Colonic mucosa (tissue), 4 donors: ENCODE measurements around the gene CRYGB. TPM values are rescaled to one million over a fixed set of nuclear protein-coding genes. Genes with fewer than 3 reads are reported as not detected.

Experiments used
- DNase-seq: peaks from one replicate; pipeline ENCODE4 v3.0.0-alpha.2; 2020
- H3K27ac ChIP-seq: fragments of 200-600 bp; one replicate; pipeline ENCODE4 v1.8.0; 2021
- H3K27me3 ChIP-seq: fragments of 200-600 bp; one replicate; pipeline ENCODE4 v1.8.0; 2021
- H3K36me3 ChIP-seq: fragments of 200-600 bp; one replicate; pipeline ENCODE4 v1.8.0; 2021
- H3K4me1 ChIP-seq: fragments of 200-600 bp; one replicate; pipeline ENCODE4 v1.8.0; 2021; ENCODE audit warnings: mild to moderate bottlenecking
- H3K4me3 ChIP-seq: fragments of 200-600 bp; one replicate; pipeline ENCODE4 v1.8.0; 2021
- H3K9ac ChIP-seq, 2 donors: one replicate each; pipeline ENCODE4 v1.7.0; 2013; ENCODE audit warnings: control low read depth in 2 of 2, low read depth in 2 of 2, low read length in 2 of 2
- H3K9me3 ChIP-seq: fragments of 200-600 bp; one replicate; pipeline ENCODE4 v1.8.0; 2021
- CTCF ChIP-seq: fragments of 200-600 bp; IDR thresholded peaks from one replicate; pipeline ENCODE4 v1.8.0; 2022; ENCODE audit warnings: antibody characterized with exemption, mild to moderate bottlenecking
- intact Hi-C: fragments of 100-400 bp; cut with DNase I; formaldehyde crosslinking; loops from one replicate; pipeline ENCODE4 v1.14.1; 2022
- total RNA-seq, 2 donors: library from RNA; stranded (reverse); fragmentation: NEBNext Ultra II Directional in 1 of 2; extraction: Animal tissue kit (Norgen Biotek cat#: 25700) in 1 of 2; gene quantifications; one replicate each; pipeline ENCODE4 v1.2.1, GENCODE V29; 2021
- donor health status: healthy.
- donor health status: DM: no; HTN: no; CAD: no.
- donor health status: DM: no; HTN: no; CAD: no.

Gene CRYGB
- not detected for total RNA-seq

GRCh38 chr2:208146006-208146405, at the start of gene CRYGB:
Gene CRYGB, minus strand, starts transcription at chr2:208146158. Its CDS starts 38 bp downstream, at chr2:208146120.
- no peaks in the 10 kb centered on the region for H3K36me3 ChIP-seq
- H3K9ac ChIP-seq = no peak within 1 kb of the TSS
- no peak for DNase-seq
- no peaks in the 10 kb centered on the region for H3K9me3 ChIP-seq
- H3K27me3 ChIP-seq = no peaks in the 10 kb centered on the region
- H3K4me1 ChIP-seq = no peaks in the 10 kb centered on the region
- H3K27ac ChIP-seq = no peak within 1 kb of the TSS
- no peak for TF ChIP-seq CTCF
- no peak within 1 kb of the TSS for H3K4me3 ChIP-seq
- intact Hi-C loops = no loop called here

GRCh38 chr2:208195531-208195930, 49.6 kb upstream of the CRYGB start:
- TF ChIP-seq CTCF = no peak
- DNase-seq = no peak
- Histone ChIP-seq H3K27ac (no peak overlapping the region), H3K9ac (no peak overlapping the region), H3K9me3 (no peaks in the 10 kb centered on the region), H3K27me3 (no peaks in the 10 kb centered on the region), H3K4me3 (no peak overlapping the region), H3K4me1 (no peaks in the 10 kb centered on the region), H3K36me3 (no peaks in the 10 kb centered on the region)
- intact Hi-C loops = no loop called here

GRCh38 chr2:208192611-208193236, 46.8 kb upstream of the CRYGB start:
- no peak for TF ChIP-seq CTCF
- no peak overlapping the region for H3K27ac ChIP-seq
- H3K9ac ChIP-seq = no peak overlapping the region
- no peaks in the 10 kb centered on the region for H3K27me3 ChIP-seq
- intact Hi-C loops = no loop called here
- no peak for DNase-seq
- H3K4me1 ChIP-seq = no peaks in the 10 kb centered on the region
- H3K9me3 ChIP-seq = no peaks in the 10 kb centered on the region
- H3K36me3 ChIP-seq = no peaks in the 10 kb centered on the region
- no peak overlapping the region for H3K4me3 ChIP-seq

GRCh38 chr2:208189810-208190503, 44.0 kb upstream of the CRYGB start, which contains the start of gene C2orf80:
Gene C2orf80, minus strand, starts transcription at chr2:208190030. Its CDS starts 3,044 bp downstream, at chr2:208186986.
- H3K27ac ChIP-seq = no peak within 1 kb of the TSS
- H3K4me3 ChIP-seq = no peak within 1 kb of the TSS
- intact Hi-C loops = no loop called here
- TF ChIP-seq CTCF = no peak
- no peaks in the 10 kb centered on the region for H3K9me3 ChIP-seq
- no peaks in the 10 kb centered on the region for H3K4me1 ChIP-seq
- H3K27me3 ChIP-seq = no peaks in the 10 kb centered on the region
- no peaks in the 10 kb centered on the region for H3K36me3 ChIP-seq
- no peak for DNase-seq
- no peak within 1 kb of the TSS for H3K9ac ChIP-seq

- Histone ChIP-seq H3K36me3 (no peaks in the 10 kb centered on the region), H3K27me3 (no peaks in the 10 kb centered on the region), H3K27ac (no peak overlapping the region), H3K9me3 (no peaks in the 10 kb centered on the region), H3K4me1 (no peaks in the 10 kb centered on the region), H3K4me3 (no peak overlapping the region), H3K9ac (no peak overlapping the region)
- intact Hi-C loops = no loop called here
- no peak for TF ChIP-seq CTCF
- DNase-seq = no peak
Observed at GRCh38 chr2:208189069-208189809, 43.3 kb upstream of the CRYGB start.
